Measurements from ENCODE around the gene TCERG1L. TPM values are rescaled to one million over a fixed set of nuclear protein-coding genes. Genes with fewer than 3 reads are reported as not detected.

The TCERG1L gene
- total RNA-seq, 1 donor from 2014 or later = 2.7 TPM

DNA sequence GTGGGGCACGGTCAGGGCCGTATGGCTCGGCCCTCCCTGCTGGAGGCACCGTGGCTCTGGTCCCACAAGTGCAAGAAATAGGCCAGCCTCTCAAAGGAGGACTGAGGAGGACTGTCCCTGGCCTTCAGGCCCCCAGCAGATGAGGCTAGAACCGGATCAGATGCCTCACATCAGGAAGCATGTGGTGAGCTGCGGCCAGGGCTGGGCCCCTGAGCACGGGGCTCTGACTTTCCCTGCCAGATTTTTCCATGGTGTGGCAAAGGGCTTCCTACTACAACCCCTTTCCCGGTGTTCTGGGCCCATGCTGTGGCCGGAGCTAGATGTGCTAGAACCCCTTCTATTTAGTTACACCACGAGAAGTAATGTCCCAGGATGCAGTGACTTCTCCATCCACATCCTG, 100.4 kb downstream of the TCERG1L start:
- peak; percentile 55 for DNase-seq (ENCODE audit: extremely low spot score, unreplicated experiment)
- H3K9me3 Mint-ChIP-seq = no peaks in the 10 kb centered on the region
- no peak overlapping the region for H3K4me3 Mint-ChIP-seq
- no peaks in the 10 kb centered on the region for H3K27me3 Mint-ChIP-seq
- no peak overlapping the region for H3K27ac Mint-ChIP-seq
- peaks cover 3% of the 10 kb centered on the region for H3K4me1 Mint-ChIP-seq (ENCODE audit: unreplicated experiment)
- TF ChIP-seq, protein P1, sequence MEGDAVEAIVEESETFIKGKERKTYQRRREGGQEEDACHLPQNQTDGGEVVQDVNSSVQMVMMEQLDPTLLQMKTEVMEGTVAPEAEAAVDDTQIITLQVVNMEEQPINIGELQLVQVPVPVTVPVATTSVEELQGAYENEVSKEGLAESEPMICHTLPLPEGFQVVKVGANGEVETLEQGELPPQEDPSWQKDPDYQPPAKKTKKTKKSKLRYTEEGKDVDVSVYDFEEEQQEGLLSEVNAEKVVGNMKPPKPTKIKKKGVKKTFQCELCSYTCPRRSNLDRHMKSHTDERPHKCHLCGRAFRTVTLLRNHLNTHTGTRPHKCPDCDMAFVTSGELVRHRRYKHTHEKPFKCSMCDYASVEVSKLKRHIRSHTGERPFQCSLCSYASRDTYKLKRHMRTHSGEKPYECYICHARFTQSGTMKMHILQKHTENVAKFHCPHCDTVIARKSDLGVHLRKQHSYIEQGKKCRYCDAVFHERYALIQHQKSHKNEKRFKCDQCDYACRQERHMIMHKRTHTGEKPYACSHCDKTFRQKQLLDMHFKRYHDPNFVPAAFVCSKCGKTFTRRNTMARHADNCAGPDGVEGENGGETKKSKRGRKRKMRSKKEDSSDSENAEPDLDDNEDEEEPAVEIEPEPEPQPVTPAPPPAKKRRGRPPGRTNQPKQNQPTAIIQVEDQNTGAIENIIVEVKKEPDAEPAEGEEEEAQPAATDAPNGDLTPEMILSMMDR (conservative IDR thresholded peaks at IDR 0.05) = no peak
- H3K36me3 Mint-ChIP-seq = no peaks in the 10 kb centered on the region

DNA sequence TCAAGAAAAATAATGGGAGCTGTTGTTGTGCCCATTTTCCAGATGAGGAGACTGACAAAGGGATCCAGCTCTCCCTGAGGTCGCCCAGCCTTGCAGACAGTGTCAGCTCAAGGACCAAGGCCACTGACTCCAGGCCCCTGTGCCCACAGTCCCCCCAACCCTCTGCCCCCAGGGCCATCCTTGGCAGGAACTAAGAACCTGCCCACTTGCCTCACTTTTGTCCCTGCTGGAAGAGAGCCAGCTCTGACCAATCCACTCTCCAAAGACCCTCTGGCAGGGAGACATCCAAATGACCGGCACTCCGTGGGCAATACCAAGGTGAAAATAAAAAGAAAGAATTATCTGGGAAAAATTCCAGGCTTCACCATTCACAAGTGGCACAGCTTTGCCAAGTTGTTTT, 101.3 kb downstream of the TCERG1L start:
- Mint-ChIP-seq H3K36me3 (no peaks in the 10 kb centered on the region), H3K27me3 (no peaks in the 10 kb centered on the region), H3K4me1 (ENCODE audit: unreplicated experiment) (peaks cover 3% of the 10 kb centered on the region), H3K4me3 (no peak overlapping the region), H3K27ac (no peak overlapping the region), H3K9me3 (no peaks in the 10 kb centered on the region)
- no peak for DNase-seq (ENCODE audit: extremely low spot score, unreplicated experiment)
- TF ChIP-seq, protein P1 (conservative IDR thresholded peaks at IDR 0.05) = no peak

DNA sequence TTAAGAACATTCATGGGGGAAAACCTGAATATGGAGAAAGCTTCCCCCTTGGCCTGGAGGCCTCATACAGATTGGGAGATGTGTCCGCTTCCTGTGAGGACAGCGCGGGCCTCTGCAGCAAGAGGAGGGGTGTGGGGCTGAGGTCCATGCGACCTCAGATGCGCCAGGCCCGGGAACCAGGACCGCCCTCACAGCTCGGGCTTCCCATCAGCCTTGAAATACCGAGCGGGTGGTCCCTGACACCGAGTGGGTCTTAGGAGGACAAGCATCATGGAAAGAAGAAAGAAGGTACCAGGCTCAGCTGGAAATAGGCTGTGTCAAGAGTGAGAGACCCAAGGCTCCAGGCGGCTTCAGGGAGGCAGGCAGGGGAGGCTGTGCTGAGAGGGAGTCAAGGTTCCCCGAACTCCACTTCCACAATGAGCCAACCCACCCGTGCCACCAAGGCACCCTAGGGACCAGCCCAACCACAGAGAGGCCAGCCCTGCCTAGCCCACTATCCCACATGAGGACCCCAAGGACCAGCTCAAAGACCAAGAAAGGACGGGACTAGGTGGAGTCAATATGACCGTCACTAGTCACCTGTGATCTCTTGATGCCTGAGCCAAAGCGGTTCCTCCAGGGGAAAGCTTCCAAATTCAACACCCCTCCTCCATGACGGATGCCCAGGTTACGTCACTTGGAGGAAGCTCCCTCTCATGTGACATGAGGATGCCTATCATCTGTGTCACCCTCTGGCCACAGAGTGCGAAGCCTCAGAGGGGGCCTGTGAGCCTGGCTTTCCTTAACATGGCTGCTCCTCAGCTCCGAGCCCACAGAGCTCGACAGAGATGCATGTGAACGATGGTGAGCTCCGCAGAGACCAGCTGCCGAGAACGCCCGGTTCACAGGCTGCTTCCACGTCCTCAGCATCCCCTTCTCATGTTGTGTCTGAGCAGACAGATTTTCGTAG, 103.7 kb downstream of the TCERG1L start:
- H3K9me3 Mint-ChIP-seq = no peaks in the 10 kb centered on the region
- peak; percentile 54 for DNase-seq (ENCODE audit: extremely low spot score, unreplicated experiment)

DNA sequence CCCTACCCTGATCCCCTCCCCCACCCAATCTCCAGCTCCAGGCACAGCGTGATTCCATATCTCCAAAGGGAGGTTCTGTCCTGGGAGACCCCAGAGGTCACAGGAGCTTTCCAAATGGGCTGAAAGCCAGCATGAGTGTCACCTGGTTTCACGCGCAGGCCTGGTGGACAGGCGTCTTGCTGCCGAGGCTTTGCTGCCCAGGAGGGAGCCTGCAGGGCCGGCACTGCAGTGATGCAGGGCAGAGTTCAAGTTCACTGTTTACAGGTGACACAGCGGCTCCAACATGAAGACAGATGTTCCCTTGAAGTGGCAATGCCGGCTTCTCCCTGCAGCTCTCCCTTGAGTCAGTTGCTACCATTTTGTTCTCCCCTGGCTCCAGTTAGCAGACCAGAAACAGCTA, 104.3 kb downstream of the TCERG1L start:
- Mint-ChIP-seq H3K4me1 (ENCODE audit: unreplicated experiment) (peaks cover 3% of the 10 kb centered on the region), H3K9me3 (no peaks in the 10 kb centered on the region), H3K27ac (no peak overlapping the region), H3K36me3 (no peaks in the 10 kb centered on the region), H3K4me3 (no peak overlapping the region), H3K27me3 (no peaks in the 10 kb centered on the region)
- TF ChIP-seq, protein P1 (conservative IDR thresholded peaks at IDR 0.05) = no peak
- DNase-seq (ENCODE audit: extremely low spot score, unreplicated experiment) = peak; percentile 47

More for the DNA sequence above, 103.7 kb downstream of the TCERG1L start:
- no peaks in the 10 kb centered on the region for H3K27me3 Mint-ChIP-seq
- peaks cover 3% of the 10 kb centered on the region for H3K4me1 Mint-ChIP-seq (ENCODE audit: unreplicated experiment)
- TF ChIP-seq, protein P1 (conservative IDR thresholded peaks at IDR 0.05) = no peak
- H3K27ac Mint-ChIP-seq = no peak overlapping the region
- H3K4me3 Mint-ChIP-seq = no peak overlapping the region
- H3K36me3 Mint-ChIP-seq = no peaks in the 10 kb centered on the region

DNA sequence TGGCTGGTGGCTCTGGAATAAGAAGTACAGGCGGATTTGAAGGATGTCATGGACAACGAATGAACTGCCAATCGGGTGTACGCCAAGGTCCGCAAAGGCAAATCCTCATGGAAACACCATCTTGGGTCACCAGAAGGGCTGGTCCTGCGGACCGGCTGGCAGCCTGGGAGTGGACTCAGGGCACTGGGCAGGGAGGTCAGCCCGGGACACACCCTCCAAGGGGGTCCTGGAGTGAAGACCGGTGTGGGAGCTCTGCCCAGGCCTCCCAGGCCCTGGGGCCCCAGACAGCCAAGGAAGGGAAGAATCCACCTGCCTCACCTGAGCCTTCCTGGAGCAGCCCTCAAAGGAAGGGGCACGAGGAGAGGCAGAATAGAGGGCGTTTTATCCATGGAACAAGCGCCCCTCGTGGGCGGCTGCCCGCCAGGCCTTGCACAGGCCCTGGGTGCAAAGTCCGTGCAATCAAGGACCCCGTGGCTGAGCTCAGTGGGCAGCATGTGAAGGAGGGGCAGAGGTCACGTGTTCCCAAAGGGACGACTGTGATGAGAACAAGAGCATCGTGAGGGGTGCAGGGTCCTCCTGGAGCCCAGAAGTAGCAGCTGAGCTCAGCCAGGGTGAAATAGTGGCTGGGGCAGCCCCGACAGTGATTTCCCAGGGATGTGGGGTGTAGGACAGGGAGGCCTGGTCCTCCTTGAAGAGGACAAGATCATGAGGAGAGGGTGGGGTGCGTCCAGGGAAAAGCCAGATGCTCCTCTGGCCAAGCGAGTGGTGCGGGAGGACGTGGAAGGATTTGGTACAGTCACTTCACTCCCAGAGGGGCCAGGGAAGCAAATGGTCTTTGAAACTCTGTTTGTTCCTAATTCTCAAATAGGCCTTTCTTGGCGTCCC, 105.2 kb downstream of the TCERG1L start:
- H3K4me3 Mint-ChIP-seq = no peak overlapping the region

More for the DNA sequence above, 105.2 kb downstream of the TCERG1L start:
- peaks cover 3% of the 10 kb centered on the region for H3K4me1 Mint-ChIP-seq (ENCODE audit: unreplicated experiment)
- DNase-seq (ENCODE audit: extremely low spot score, unreplicated experiment) = peak; percentile 53
- H3K27ac Mint-ChIP-seq = no peak overlapping the region
- no peaks in the 10 kb centered on the region for H3K9me3 Mint-ChIP-seq
- H3K36me3 Mint-ChIP-seq = no peaks in the 10 kb centered on the region
- H3K27me3 Mint-ChIP-seq = no peaks in the 10 kb centered on the region
- TF ChIP-seq, protein P1 (conservative IDR thresholded peaks at IDR 0.05) = no peak

Data from type B pancreatic cell (in vitro differentiated cells).